SJSA1 (cell line): ENCODE data around the gene MICB. TPM values are rescaled to one million over a fixed set of nuclear protein-coding genes. Genes with fewer than 3 reads are reported as not detected.
"Not testable (repeated sequence)": the region's sequence is repeated elsewhere in the genome, so short reads cannot be mapped to it uniquely, and the experiment has no call there.

Experiments used
- DNase-seq, 2 experiments: peaks; one replicate each; pipeline ENCODE4 v3.0.0-alpha.2; 2015 to 2020; ENCODE audit warnings: low spot score in 2 of 2, low read depth in 1 of 2
- H3K27ac ChIP-seq: fragments of 250-450 bp; sonication (Bioruptor Pico); 2 replicates; pipeline ENCODE4 v1.5.1; 2020; ENCODE audit warnings: mild to moderate bottlenecking, moderate library complexity
- H3K27me3 ChIP-seq: fragments of 250-450 bp; sonication (Bioruptor Pico); replicated peaks from 2 replicates; pipeline ENCODE4 v1.5.1; 2020; ENCODE audit warnings: mild to moderate bottlenecking, moderate library complexity
- H3K36me3 ChIP-seq: fragments of 250-450 bp; sonication (Bioruptor Pico); 2 replicates; pipeline ENCODE4 v1.5.1; 2020; ENCODE audit warnings: mild to moderate bottlenecking
- H3K4me1 ChIP-seq: fragments of 250-450 bp; sonication (Bioruptor Pico); replicated peaks from 2 replicates; pipeline ENCODE4 v1.6.1; 2021; ENCODE audit warnings: mild to moderate bottlenecking
- H3K4me3 ChIP-seq: fragments of 250-450 bp; sonication (Bioruptor Pico); 2 replicates; pipeline ENCODE4 v1.5.1; 2020; ENCODE audit warnings: mild to moderate bottlenecking
- H3K9me3 ChIP-seq: fragments of 250-450 bp; sonication (Bioruptor Pico); replicated peaks from 2 replicates; pipeline ENCODE4 v1.5.1; 2020; ENCODE audit warnings: mild to moderate bottlenecking
- total RNA-seq: library from RNA; depleted of rRNA; stranded (reverse); fragments of >200 nt; shearing (Covaris generic); gene quantifications from 2 replicates; pipeline ENCODE4 v1.2.3, GENCODE V29; 2014; rRNA removed

Gene MICB
- 32.7 and 60.0 TPM in 2 replicates for total RNA-seq

GRCh38 chr6:31497531-31498476, at the start of gene MICB:
Gene MICB (plus strand): TSS chr6:31498145. CDS start chr6:31498194, 49 bp downstream.
- peaks cover 22% of the 10 kb centered on the region for H3K4me1 ChIP-seq
- H3K27ac ChIP-seq, result no peak within 1 kb of the TSS
- H3K9me3 ChIP-seq, result no peaks in the 10 kb centered on the region
- H3K36me3 ChIP-seq, result peaks cover 10% of the 10 kb centered on the region; the same call in 1 of the 2 replicates
- H3K4me3 ChIP-seq, result peak within 1 kb of the TSS; percentile 43
- peak; percentile 73 to 74 for DNase-seq
- H3K27me3 ChIP-seq, result no peaks in the 10 kb centered on the region

GRCh38 chr6:31450751-31451150, 47.2 kb upstream of the MICB start:
- Histone ChIP-seq H3K27ac (no peak overlapping the region), H3K36me3 (no peaks in the 10 kb centered on the region), H3K4me3 (no peak overlapping the region), H3K27me3 (0 out of 2 replicates have a peak, but pooled peaks cover 7% of the 10 kb centered on the region), H3K9me3 (0 out of 2 replicates have a peak, but pooled peaks cover 4% of the 10 kb centered on the region), H3K4me1 (peaks cover 3% of the 10 kb centered on the region; the same call in 1 of the 2 replicates)
- no peak for DNase-seq

GRCh38 chr6:31452859-31453258, 45.1 kb upstream of the MICB start:
- Histone ChIP-seq H3K27ac (no peak overlapping the region), H3K36me3 (no peaks in the 10 kb centered on the region), H3K27me3 (peaks cover 7% of the 10 kb centered on the region; the same call in 1 of the 2 replicates), H3K4me1 (no peaks in the 10 kb centered on the region), H3K9me3 (0 out of 2 replicates have a peak, but pooled peaks cover 4% of the 10 kb centered on the region), H3K4me3 (no peak overlapping the region)
- no peak for DNase-seq

- Histone ChIP-seq H3K4me3 (no peak overlapping the region), H3K4me1 (no peaks in the 10 kb centered on the region), H3K27me3 (peaks cover 7% of the 10 kb centered on the region; the same call in 1 of the 2 replicates), H3K27ac (no peak overlapping the region), H3K9me3 (0 out of 2 replicates have a peak, but pooled peaks cover 4% of the 10 kb centered on the region), H3K36me3 (no peaks in the 10 kb centered on the region)
- no peak for DNase-seq
Measured at GRCh38 chr6:31453259-31453658, 44.7 kb upstream of the MICB start.

- not testable (repeated sequence) for H3K27ac ChIP-seq, H3K4me3 ChIP-seq, DNase-seq, H3K9me3 ChIP-seq, H3K27me3 ChIP-seq
- Histone ChIP-seq H3K4me1 (peaks cover 25% of the 10 kb centered on the region), H3K36me3 (peaks cover 17% of the 10 kb centered on the region)
Measured at GRCh38 chr6:31459864-31460263, 38.1 kb upstream of the MICB start.

GRCh38 chr6:31460361-31461025, 37.5 kb upstream of the MICB start:
- Histone ChIP-seq H3K36me3 (peaks cover 24% of the 10 kb centered on the region), H3K27ac (no peak overlapping the region), H3K4me3 (no peak overlapping the region), H3K4me1 (peaks cover 30% of the 10 kb centered on the region), H3K9me3 (no peaks in the 10 kb centered on the region), H3K27me3 (peaks cover 2% of the 10 kb centered on the region; the same call in 1 of the 2 replicates)
- no peak for DNase-seq

GRCh38 chr6:31462026-31462963, 35.6 kb upstream of the MICB start:
- H3K27me3 ChIP-seq, result peaks cover 2% of the 10 kb centered on the region; the same call in 1 of the 2 replicates
- no peaks in the 10 kb centered on the region for H3K9me3 ChIP-seq
- peaks cover 35% of the 10 kb centered on the region for H3K36me3 ChIP-seq
- peak overlapping the region; percentile 50 for H3K4me3 ChIP-seq
- peak overlapping the region; percentile 33 for H3K27ac ChIP-seq
- H3K4me1 ChIP-seq, result peaks cover 30% of the 10 kb centered on the region
- DNase-seq, result peak in 1 of 2 experiments; percentile 15

GRCh38 chr6:31462964-31463870, 34.7 kb upstream of the MICB start:
- H3K9me3 ChIP-seq, result no peaks in the 10 kb centered on the region
- H3K27me3 ChIP-seq, result 0 out of 2 replicates have a peak, but pooled peaks cover 2% of the 10 kb centered on the region
- peaks cover 43% of the 10 kb centered on the region for H3K36me3 ChIP-seq
- H3K4me1 ChIP-seq, result peaks cover 30% of the 10 kb centered on the region
- H3K27ac ChIP-seq, result peak overlapping the region; percentile 33
- peak overlapping the region; percentile 50 for H3K4me3 ChIP-seq
- DNase-seq, result peak; percentile 89 to 92

- Histone ChIP-seq H3K4me1 (peaks cover 30% of the 10 kb centered on the region), H3K4me3 (peak overlapping the region; percentile 50), H3K27ac (no peak overlapping the region), H3K27me3 (0 out of 2 replicates have a peak, but pooled peaks cover 1% of the 10 kb centered on the region), H3K36me3 (peaks cover 56% of the 10 kb centered on the region), H3K9me3 (no peaks in the 10 kb centered on the region; the same call in 1 of the 2 replicates)
- DNase-seq, result no peak
Measured at GRCh38 chr6:31464252-31465184, 33.4 kb upstream of the MICB start.

GRCh38 chr6:31465185-31465536, 32.8 kb upstream of the MICB start:
- H3K36me3 ChIP-seq, result peaks cover 60% of the 10 kb centered on the region
- peaks cover 30% of the 10 kb centered on the region for H3K4me1 ChIP-seq
- H3K27ac ChIP-seq, result no peak overlapping the region
- DNase-seq, result no peak
- no peak overlapping the region for H3K4me3 ChIP-seq
- H3K27me3 ChIP-seq, result no peaks in the 10 kb centered on the region
- H3K9me3 ChIP-seq, result no peaks in the 10 kb centered on the region; the same call in 1 of the 2 replicates

GRCh38 chr6:31465718-31466117, 32.2 kb upstream of the MICB start:
- Histone ChIP-seq H3K4me3 (no peak overlapping the region), H3K27ac (no peak overlapping the region), H3K9me3 (no peaks in the 10 kb centered on the region; the same call in 1 of the 2 replicates), H3K36me3 (peaks cover 65% of the 10 kb centered on the region), H3K4me1 (peaks cover 30% of the 10 kb centered on the region), H3K27me3 (no peaks in the 10 kb centered on the region)
- DNase-seq, result no peak
